Activated T-cell treated with anti-CD3 and anti-CD28 coated beads, Interleukin-2, amount 50 U/mL, for 1 hour (primary cell): ENCODE measurements around the gene CCDC126.
"Not testable (repeated sequence)": the region's sequence is repeated elsewhere in the genome, so short reads cannot be mapped to it uniquely, and the experiment has no call there.

Source experiments
- DNase-seq: peaks from one replicate; pipeline ENCODE4 v3.0.0-alpha.2; 2020

The CCDC126 gene

GRCh38 chr7:23597094-23598091, at the start of gene CCDC126:
Gene CCDC126 (plus strand): TSS chr7:23597382. CDS start chr7:23611316, 13,934 bp downstream.
- peak; percentile 86 for DNase-seq

GRCh38 chr7:23547662-23548061, 49.5 kb upstream of the CCDC126 start:
- no peak for DNase-seq

- DNase-seq: no peak
Measured at GRCh38 chr7:23558303-23558702, 38.9 kb upstream of the CCDC126 start.

- peak; percentile 70 for DNase-seq
Measured at GRCh38 chr7:23570592-23571200, 26.5 kb upstream of the CCDC126 start.

- DNase-seq: not testable (repeated sequence)
Measured at GRCh38 chr7:23581975-23582374, 15.2 kb upstream of the CCDC126 start.

- not testable (repeated sequence) for DNase-seq
Measured at GRCh38 chr7:23585304-23585703, 11.9 kb upstream of the CCDC126 start.

- DNase-seq: no peak
Measured at GRCh38 chr7:23586159-23586558, 11.0 kb upstream of the CCDC126 start.

- DNase-seq: no peak
Measured at GRCh38 chr7:23590529-23590928, 6.7 kb upstream of the CCDC126 start.

- no peak for DNase-seq
Measured at GRCh38 chr7:23593706-23594105, 3.5 kb upstream of the CCDC126 start.

- no peak for DNase-seq
Measured at GRCh38 chr7:23594879-23595604, 2.1 kb upstream of the CCDC126 start.

- DNase-seq: no peak
Measured at GRCh38 chr7:23598296-23598695, 1.1 kb downstream of the CCDC126 start.

GRCh38 chr7:23600236-23600635, 3.1 kb downstream of the CCDC126 start:
- no peak for DNase-seq

- no peak for DNase-seq
Measured at GRCh38 chr7:23603632-23604295, 6.6 kb downstream of the CCDC126 start.

GRCh38 chr7:23604296-23604640, 7.1 kb downstream of the CCDC126 start:
- no peak for DNase-seq

GRCh38 chr7:23607130-23607529, 9.9 kb downstream of the CCDC126 start:
- DNase-seq: no peak

GRCh38 chr7:23607866-23608265, 10.7 kb downstream of the CCDC126 start:
- no peak for DNase-seq

- DNase-seq: no peak
Measured at GRCh38 chr7:23615331-23615730, 18.1 kb downstream of the CCDC126 start.

- DNase-seq: no peak
Measured at GRCh38 chr7:23616593-23616992, 19.4 kb downstream of the CCDC126 start.

GRCh38 chr7:23617482-23617881, 20.3 kb downstream of the CCDC126 start:
- no peak for DNase-seq

- no peak for DNase-seq
Measured at GRCh38 chr7:23618241-23618640, 21.1 kb downstream of the CCDC126 start.

- no peak for DNase-seq
Measured at GRCh38 chr7:23619141-23619540, 22.0 kb downstream of the CCDC126 start.

- no peak for DNase-seq
Measured at GRCh38 chr7:23622506-23622925, 25.3 kb downstream of the CCDC126 start.

GRCh38 chr7:23628370-23628769, 31.2 kb downstream of the CCDC126 start:
- no peak for DNase-seq
